ENCODE data around the gene BNIP2. TPM values are rescaled to one million over a fixed set of nuclear protein-coding genes. Genes with fewer than 3 reads are reported as not detected.
"Not testable (repeated sequence)": the region's sequence is repeated elsewhere in the genome, so short reads cannot be mapped to it uniquely, and the experiment has no call there.

The BNIP2 gene
- total and polyA plus RNA-seq, 4 donors, result 33.6 to 96.6 (median 68.7) TPM

DNA sequence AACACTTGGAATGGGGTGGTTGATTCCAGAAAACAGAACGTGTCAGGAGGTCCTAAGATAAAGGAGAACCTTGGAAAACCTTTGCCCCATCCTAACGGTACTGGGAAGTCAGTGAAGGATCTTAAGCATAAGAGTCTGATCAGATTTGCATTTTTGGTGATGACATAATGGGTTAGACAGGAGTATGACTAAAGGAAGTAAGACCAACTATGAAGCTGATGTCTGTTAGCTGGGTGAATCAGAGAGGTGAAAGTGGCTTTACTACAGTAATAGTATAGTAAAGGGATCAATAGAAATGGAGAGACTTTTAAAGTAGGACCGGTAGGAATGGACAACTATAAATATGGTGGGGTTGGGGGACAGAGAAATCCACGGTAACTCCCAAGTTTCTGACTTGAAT lies 44.4 kb downstream of the BNIP2 start:
- Histone ChIP-seq H3K4me3 (no peak overlapping the region), H3K36me3 (ENCODE audit: control insufficient read depth in 4 of 4, insufficient read depth in 4 of 4, low read length in 4 of 4) (peaks cover 11 to 18% (median 13%) of the 10 kb centered on the region in 4 donors), H3K4me1 (ENCODE audit: control insufficient read depth in 5 of 5, insufficient read depth in 5 of 5, low read length in 5 of 5) (no peaks in the 10 kb centered on the region), H3K9me3 (ENCODE audit: control insufficient read depth in 4 of 4, insufficient read depth in 3 of 4, low read length in 3 of 4) (no peaks in the 10 kb centered on the region), H3K27me3 (ENCODE audit: control insufficient read depth in 3 of 3, insufficient read depth in 3 of 3, low read length in 2 of 3) (no peaks in the 10 kb centered on the region), H3K27ac (ENCODE audit: low read depth in 1 of 2, low read length in 1 of 2) (no peak overlapping the region), H3K9ac (ENCODE audit: insufficient read depth in 1 of 2, low read length in 2 of 2) (no peak overlapping the region)
- no peak for TF ChIP-seq CTCF (IDR thresholded peaks at IDR 0.05; ENCODE audit: control extremely low read depth, extremely low read depth)
- DNase-seq, result no peak
- no peak for ATAC-seq (ENCODE audit: insufficient read depth, low FRiP score)
- 83 to 85% methylated on average over 4 of the region's 4 CpGs for WGBS, 2 donors

DNA sequence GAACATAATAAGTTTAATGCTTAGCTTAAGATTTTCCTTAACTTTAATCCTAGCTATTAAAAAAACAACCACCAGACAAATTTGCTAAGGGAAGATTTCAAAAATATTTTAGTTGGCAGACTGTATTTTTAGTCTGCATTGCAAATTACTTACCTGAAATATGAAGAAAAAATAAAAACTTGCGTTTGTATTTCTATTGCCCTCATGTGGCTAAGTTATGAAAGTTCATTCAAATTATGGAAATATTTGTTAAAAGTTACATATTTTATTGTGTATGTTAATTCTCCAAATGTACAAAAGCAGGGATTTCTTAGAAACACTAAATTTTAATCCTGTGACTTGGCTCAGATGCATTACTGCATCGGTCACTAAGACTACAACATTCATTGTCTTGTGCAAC lies 46.8 kb downstream of the BNIP2 start:
- no peaks in the 10 kb centered on the region for H3K9me3 ChIP-seq (ENCODE audit: control insufficient read depth in 4 of 4, insufficient read depth in 3 of 4, low read length in 3 of 4)
- H3K27me3 ChIP-seq (ENCODE audit: control insufficient read depth in 3 of 3, insufficient read depth in 3 of 3, low read length in 2 of 3), result no peaks in the 10 kb centered on the region
- no peaks in the 10 kb centered on the region for H3K4me1 ChIP-seq (ENCODE audit: control insufficient read depth in 5 of 5, insufficient read depth in 5 of 5, low read length in 5 of 5)
- no peak overlapping the region for H3K4me3 ChIP-seq
- no peak for TF ChIP-seq CTCF (IDR thresholded peaks at IDR 0.05; ENCODE audit: control extremely low read depth, extremely low read depth)
- H3K9ac ChIP-seq (ENCODE audit: insufficient read depth in 1 of 2, low read length in 2 of 2), result no peak overlapping the region
- 84 to 93% methylated on average over 2 of the region's 2 CpGs for WGBS, 2 donors
- H3K27ac ChIP-seq (ENCODE audit: low read depth in 1 of 2, low read length in 1 of 2), result no peak overlapping the region
- ATAC-seq (ENCODE audit: insufficient read depth, low FRiP score) (no peak), DNase-seq (no peak)
- peaks cover 13 to 15% (median 14%) of the 10 kb centered on the region in 4 donors for H3K36me3 ChIP-seq (ENCODE audit: control insufficient read depth in 4 of 4, insufficient read depth in 4 of 4, low read length in 4 of 4)

DNA sequence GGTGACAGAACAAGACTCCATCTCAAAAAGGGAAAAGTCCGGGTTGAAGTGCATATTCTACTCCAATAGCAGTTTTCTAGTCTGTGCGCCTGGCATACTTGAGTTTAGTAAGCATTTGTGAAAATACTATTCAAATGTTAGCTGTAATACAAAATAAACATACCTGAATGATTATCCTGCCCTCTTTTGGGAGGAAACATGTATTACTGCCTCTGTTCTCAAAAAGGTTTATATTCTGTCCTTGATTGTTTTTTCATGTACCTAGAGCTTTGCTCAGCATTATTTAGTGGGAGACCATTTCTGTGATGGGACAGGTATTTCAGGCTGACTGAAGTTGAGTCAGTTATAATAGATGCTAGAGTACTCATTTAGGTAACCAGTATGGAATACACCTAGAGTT lies 51.6 kb downstream of the BNIP2 start:
- not testable (repeated sequence) for H3K4me1 ChIP-seq (ENCODE audit: control insufficient read depth in 5 of 5, insufficient read depth in 5 of 5, low read length in 5 of 5); H3K36me3 ChIP-seq (ENCODE audit: control insufficient read depth in 4 of 4, insufficient read depth in 4 of 4, low read length in 4 of 4); H3K27ac ChIP-seq (ENCODE audit: low read depth in 1 of 2, low read length in 1 of 2); H3K9me3 ChIP-seq (ENCODE audit: control insufficient read depth in 4 of 4, insufficient read depth in 3 of 4, low read length in 3 of 4); ATAC-seq (ENCODE audit: insufficient read depth, low FRiP score); H3K27me3 ChIP-seq (ENCODE audit: control insufficient read depth in 3 of 3, insufficient read depth in 3 of 3, low read length in 2 of 3); H3K4me3 ChIP-seq; H3K9ac ChIP-seq (ENCODE audit: insufficient read depth in 1 of 2, low read length in 2 of 2)
- DNase-seq, result peak in 1 of 3 donors; percentile 18
- 72 to 100% methylated on average over 2 of the region's 2 CpGs for WGBS, 2 donors

GRCh38 chr15:59636184-59636583 lies 52.9 kb downstream of the BNIP2 start:
- DNase-seq, result no peak
- no peak for TF ChIP-seq CTCF (IDR thresholded peaks at IDR 0.05; ENCODE audit: control extremely low read depth, extremely low read depth)
- Histone ChIP-seq H3K4me3 (no peak overlapping the region), H3K9me3 (ENCODE audit: control insufficient read depth in 4 of 4, insufficient read depth in 3 of 4, low read length in 3 of 4) (no peaks in the 10 kb centered on the region), H3K36me3 (ENCODE audit: control insufficient read depth in 4 of 4, insufficient read depth in 4 of 4, low read length in 4 of 4) (peaks cover 2 to 8% (median 6%) of the 10 kb centered on the region in 4 donors), H3K27me3 (ENCODE audit: control insufficient read depth in 3 of 3, insufficient read depth in 3 of 3, low read length in 2 of 3) (no peaks in the 10 kb centered on the region), H3K27ac (ENCODE audit: low read depth in 1 of 2, low read length in 1 of 2) (no peak overlapping the region), H3K9ac (ENCODE audit: insufficient read depth in 1 of 2, low read length in 2 of 2) (no peak overlapping the region), H3K4me1 (ENCODE audit: control insufficient read depth in 5 of 5, insufficient read depth in 5 of 5, low read length in 5 of 5) (no peaks in the 10 kb centered on the region)
- WGBS, 2 donors, result 72 to 93% methylated on average over 3 of the region's 3 CpGs
- no peak for ATAC-seq (ENCODE audit: insufficient read depth, low FRiP score)
